SK-N-SH (cell line): ENCODE data around the gene STX11. TPM values are rescaled to one million over a fixed set of nuclear protein-coding genes. Genes with fewer than 3 reads are reported as not detected.

Experiments used
- CTCF ChIA-PET: fragments of 300-600, 350-600 bp; formaldehyde crosslinking; extraction: SDS; loops from one replicate; lab custom pipeline; 2021; lab: Yijun Ruan, JAX
- POLR2A ChIA-PET: fragments of 350-600 bp; sonication (Branson Sonifier 250); formaldehyde crosslinking; extraction: SDS; loops from one replicate; lab custom pipeline; 2020; ENCODE audit warnings: antibody characterized with exemption, inconsistent platforms; lab: Yijun Ruan, JAX
- DNase-seq: peaks from one replicate; pipeline ENCODE4 v3.0.0; 2012
- H2AFZ ChIP-seq: fragments of 200-600 bp; sonication (generic); 2 replicates; pipeline ENCODE4 v1.8.1; 2016; ENCODE audit warnings: antibody characterized with exemption, mild to moderate bottlenecking, low read depth
- H3F3A ChIP-seq: fragments of 200-600 bp; sonication (generic); replicated peaks from 2 replicates; pipeline ENCODE3; 2016; ENCODE audit warnings: antibody characterized with exemption, mild to moderate bottlenecking; ENCODE audit not compliant: insufficient read depth
- H3K27ac ChIP-seq, 2 experiments: fragments of 200-500 bp in 1 of 2; fragments of 200-600 bp in 1 of 2; sonication (Bioruptor generic) in 1 of 2; sonication (generic), shearing (Covaris generic) in 1 of 2; 2 replicates each; pipeline versions ENCODE4 v1.5.1 to v1.6.1; 2014 to 2016; ENCODE audit warnings: low read depth in 2 of 2, inconsistent platforms in 1 of 2, low read length in 1 of 2, mild to moderate bottlenecking in 1 of 2, mixed read lengths in 1 of 2
- H3K27me3 ChIP-seq: fragments of 200-600 bp; sonication (generic), shearing (Covaris generic); 2 replicates; pipeline ENCODE4 v1.6.1; 2016; ENCODE audit warnings: mixed run types; ENCODE audit not compliant: insufficient read depth
- H3K36me3 ChIP-seq, 2 experiments: fragments of 200-500 bp in 1 of 2; fragments of 200-600 bp in 1 of 2; sonication (Bioruptor generic) in 1 of 2; sonication (generic) in 1 of 2; replicated peaks in 1 of 2; 2 replicates each; pipeline versions ENCODE3 to v1.5.1; 2014 to 2016; ENCODE audit warnings: low read length in 1 of 2, mild to moderate bottlenecking in 1 of 2; ENCODE audit not compliant: insufficient read depth in 2 of 2, control insufficient read depth in 1 of 2
- H3K4me1 ChIP-seq, 2 experiments: fragments of 200-500 bp in 1 of 2; fragments of 200-600 bp in 1 of 2; sonication (Bioruptor generic) in 1 of 2; sonication (generic), shearing (Covaris generic) in 1 of 2; 2 replicates each; pipeline versions ENCODE4 v1.5.1 to v1.6.1; 2014 to 2016; ENCODE audit warnings: low read depth in 1 of 2, low read length in 1 of 2, mixed run types in 1 of 2; ENCODE audit not compliant: insufficient read depth in 2 of 2, control insufficient read depth in 1 of 2
- H3K4me2 ChIP-seq: fragments of 200-600 bp; sonication (generic), shearing (Covaris generic); 2 replicates; pipeline ENCODE4 v1.6.1; 2017; ENCODE audit warnings: mixed run types
- H3K4me3 ChIP-seq, 2 experiments: fragments of 200-500 bp in 1 of 2; fragments of 200-600 bp in 1 of 2; sonication (Bioruptor generic) in 1 of 2; sonication (generic), shearing (Covaris generic) in 1 of 2; 2 replicates each; pipeline versions ENCODE4 v1.5.1 to v1.8.1; 2014 to 2016; ENCODE audit warnings: low read depth in 2 of 2, inconsistent platforms in 1 of 2, low read length in 1 of 2, mild to moderate bottlenecking in 1 of 2, mixed read lengths in 1 of 2, moderate library complexity in 1 of 2
- H3K79me2 ChIP-seq: fragments of 200-600 bp; sonication (generic); 2 replicates; pipeline ENCODE4 v1.8.1; 2017; ENCODE audit warnings: mild to moderate bottlenecking; ENCODE audit not compliant: insufficient read depth
- H3K9ac ChIP-seq: fragments of 200-600 bp; sonication (generic); 2 replicates; pipeline ENCODE4 v1.6.1; 2017; ENCODE audit warnings: mixed run types
- H3K9me2 ChIP-seq: fragments of 200-600 bp; sonication (generic); 2 replicates; pipeline ENCODE4 v1.6.1; 2017; ENCODE audit warnings: mixed run types
- H3K9me3 ChIP-seq: fragments of 200-600 bp; sonication (generic); 2 replicates; pipeline ENCODE4 v1.6.1; 2017; ENCODE audit warnings: mixed run types, mild to moderate bottlenecking, moderate library complexity
- H4K20me1 ChIP-seq: fragments of 200-600 bp; sonication (generic); 2 replicates; pipeline ENCODE4 v1.6.1; 2017; ENCODE audit warnings: mild to moderate bottlenecking, mixed run types; ENCODE audit not compliant: insufficient read depth
- EP300 ChIP-seq, 2 experiments: IDR thresholded peaks; 2 replicates each; pipeline versions ENCODE4 v1.4.0 to v1.6.1; 2012; ENCODE audit warnings: borderline replicate concordance in 1 of 2, low read depth in 1 of 2, low read length in 1 of 2
- EZH2phosphoT487 ChIP-seq: fragments of 200-600 bp; sonication (generic); IDR thresholded peaks from 2 replicates; pipeline ENCODE4 v1.6.1; 2017; ENCODE audit warnings: low read depth, mixed run types, mild to moderate bottlenecking, antibody characterized with exemption, moderate library complexity, borderline replicate concordance
- FOSL2 ChIP-seq: IDR thresholded peaks from 2 replicates; pipeline ENCODE4 v1.4.0; 2012; ENCODE audit warnings: low read depth, mild to moderate bottlenecking, moderate library complexity, borderline replicate concordance
- FOXJ3 ChIP-seq: sonication (generic); formaldehyde crosslinking; IDR thresholded peaks from 2 replicates; pipeline ENCODE4 v1.5.1; 2020; ENCODE audit warnings: mild to moderate bottlenecking, missing genetic modification reagents
- FOXM1 ChIP-seq: IDR thresholded peaks from 2 replicates; pipeline ENCODE4 v1.4.0; 2012; ENCODE audit warnings: low read depth, mild to moderate bottlenecking
- GABPA ChIP-seq: IDR thresholded peaks from 2 replicates; pipeline ENCODE4 v1.4.0; 2012; ENCODE audit warnings: low read depth, mild to moderate bottlenecking
- JUND ChIP-seq: IDR thresholded peaks from 2 replicates; pipeline ENCODE4 v1.4.0; 2012
- MAX ChIP-seq: IDR thresholded peaks from 2 replicates; pipeline ENCODE4 v1.4.0; 2012; ENCODE audit warnings: low read depth
- MEF2A ChIP-seq: IDR thresholded peaks from 2 replicates; pipeline ENCODE4 v1.4.0; 2012; ENCODE audit warnings: low read depth, borderline replicate concordance
- NRF1 ChIP-seq: IDR thresholded peaks from 2 replicates; pipeline ENCODE4 v1.6.1; 2012; ENCODE audit warnings: low read depth, mild to moderate bottlenecking, low read length
- POLR2AphosphoS5 ChIP-seq: IDR thresholded peaks from 2 replicates; pipeline ENCODE4 v1.6.1; 2012; ENCODE audit warnings: low read depth, low read length
- RCOR1 ChIP-seq: fragments of 150-350 bp; IDR thresholded peaks from 2 replicates; pipeline ENCODE4 v1.6.1; 2017; ENCODE audit warnings: antibody characterized with exemption, low read length
- RFX5 ChIP-seq: IDR thresholded peaks from 2 replicates; pipeline ENCODE4 v1.6.1; 2012; ENCODE audit warnings: mild to moderate bottlenecking, improper control_type of control experiment, low read length
- RXRA ChIP-seq: IDR thresholded peaks from 2 replicates; pipeline ENCODE4 v1.4.0; 2012; ENCODE audit warnings: low read depth, mild to moderate bottlenecking, borderline replicate concordance
- SIN3A ChIP-seq: IDR thresholded peaks from 2 replicates; pipeline ENCODE4 v1.6.1; 2012; ENCODE audit warnings: low read depth, mild to moderate bottlenecking, low read length, moderate library complexity, borderline replicate concordance
- SMC3 ChIP-seq: IDR thresholded peaks from 2 replicates; pipeline ENCODE4 v1.6.1; 2012; ENCODE audit warnings: low read depth, low read length, improper control_type of control experiment
- TCF12 ChIP-seq: IDR thresholded peaks from 2 replicates; pipeline ENCODE4 v1.4.0; 2012
- TEAD4 ChIP-seq: IDR thresholded peaks from 2 replicates; pipeline ENCODE4 v1.4.0; 2012; ENCODE audit warnings: mild to moderate bottlenecking, borderline replicate concordance; ENCODE audit not compliant: insufficient read depth
- USF1 ChIP-seq: IDR thresholded peaks from 2 replicates; pipeline ENCODE4 v1.4.0; 2012; ENCODE audit warnings: low read depth, borderline replicate concordance
- USF2 ChIP-seq: fragments of 150-350 bp; IDR thresholded peaks from 2 replicates; pipeline ENCODE4 v1.6.1; 2017; ENCODE audit warnings: antibody characterized with exemption, low read length, low read depth, borderline replicate concordance
- YY1 ChIP-seq: IDR thresholded peaks from 2 replicates; pipeline ENCODE4 v1.4.0; 2012; ENCODE audit warnings: low read depth, mild to moderate bottlenecking
- WGBS: methylation state at CpG from one replicate; pipeline ENCODE4 v1.1.6; 2017; ENCODE audit warnings: low lambda C conversion rate; 5-methylcytosine and 5-hydroxymethylcytosine counted together
- polyA plus RNA-seq, 3 experiments: library from polyadenylated mRNA; depleted of rRNA; stranded (reverse); fragments of >200 nt; gene quantifications; 2 replicates each; pipeline ENCODE4 v1.2.3, GENCODE V29; 2012

The STX11 gene
- polyA plus RNA-seq, 1 of the 3 experiments (the other 2 are of a cell fraction), result 0.15 TPM

- Histone ChIP-seq H3K36me3 (no peaks in the 10 kb centered on the region), H3K79me2 (no peaks in the 10 kb centered on the region), H3K9ac (no peak overlapping the region), H3K4me3 (no peak overlapping the region), H3K27ac (no peak overlapping the region), H3K9me3 (no peaks in the 10 kb centered on the region), H4K20me1 (no peaks in the 10 kb centered on the region), H3K27me3 (peaks cover 8% of the 10 kb centered on the region; the same call in 1 of the 2 replicates), H3K4me2 (no peak overlapping the region), H3F3A (no peaks in the 10 kb centered on the region), H3K4me1 (no peaks in the 10 kb centered on the region), H2AFZ (no peak overlapping the region), H3K9me2 (no peaks in the 10 kb centered on the region)
- no peak for DNase-seq
- ChIA-PET POLR2A (no interaction called here), CTCF (no interaction called here)
- TF ChIP-seq SMC3 (no peak), MAX (no peak), RFX5 (no peak), FOSL2 (no peak), POLR2AphosphoS5 (no peak), RCOR1 (no peak), YY1 (no peak), TCF12 (no peak), MEF2A (no peak), NRF1 (no peak), SIN3A (no peak)
- WGBS, result 29% methylated on average over 4 of the region's 5 CpGs
Measured at GRCh38 chr6:144119376-144119775, 30.9 kb upstream of the STX11 start.

- no peak overlapping the region for H2AFZ ChIP-seq
- H3K27me3 ChIP-seq, result peaks cover 8% of the 10 kb centered on the region; the same call in 1 of the 2 replicates
- no peak overlapping the region for H3K4me3 ChIP-seq
- H3K9ac ChIP-seq, result no peak overlapping the region
- TF ChIP-seq FOXM1 (no peak), FOXJ3 (CRISPR knock-in tag) (no peak), JUND (no peak), TEAD4 (no peak), NRF1 (no peak), RCOR1 (no peak), RXRA (no peak), USF1 (no peak), GABPA (no peak), MAX (no peak), MEF2A (no peak), USF2 (no peak), EZH2phosphoT487 (no peak), EP300 (IDR thresholded peaks at IDR 0.05; ENCODE audit: borderline replicate concordance in 1 of 2, low read depth in 1 of 2, low read length in 1 of 2) (no peak), POLR2AphosphoS5 (no peak), TCF12 (no peak)
- TF ChIP-seq, all 33 proteins: peak for 0
- no peak overlapping the region for H3K4me2 ChIP-seq
- no peaks in the 10 kb centered on the region for H3K9me3 ChIP-seq
- no peak for DNase-seq
- POLR2A ChIA-PET, result no interaction called here
- no peaks in the 10 kb centered on the region for H4K20me1 ChIP-seq
- no peaks in the 10 kb centered on the region for H3K36me3 ChIP-seq
- H3F3A ChIP-seq, result no peaks in the 10 kb centered on the region
- no peaks in the 10 kb centered on the region for H3K4me1 ChIP-seq
- H3K79me2 ChIP-seq, result no peaks in the 10 kb centered on the region
- no peaks in the 10 kb centered on the region for H3K9me2 ChIP-seq
- no peak overlapping the region for H3K27ac ChIP-seq
- CTCF ChIA-PET, result no interaction called here
Measured at GRCh38 chr6:144122861-144123260, 27.5 kb upstream of the STX11 start.
